ENCODE measurements around the gene KNCN. TPM values are rescaled to one million over a fixed set of nuclear protein-coding genes. Genes with fewer than 3 reads are reported as not detected.

KNCN gene
- total RNA-seq, 1 donor from 2014 or later = not detected

DNA sequence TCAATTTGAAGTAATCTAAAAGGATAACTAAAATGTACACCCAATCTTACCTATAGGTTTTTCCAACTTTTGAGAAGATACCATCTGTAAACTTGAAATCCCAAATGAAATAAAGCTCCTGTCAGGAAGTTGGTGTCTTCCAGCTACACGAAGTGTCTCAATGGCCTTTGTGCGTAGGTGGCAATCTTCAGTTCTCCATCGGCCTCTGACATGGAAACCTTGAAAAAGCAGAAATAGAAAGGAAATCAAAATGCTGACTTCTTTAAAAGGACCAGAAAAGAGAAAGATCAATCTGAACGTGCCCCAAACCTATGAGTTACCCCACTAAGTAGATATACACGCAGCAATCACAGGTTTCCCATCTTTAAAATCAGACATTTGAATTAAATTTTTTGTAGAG, 42.6 kb upstream of the KNCN start:
- Histone ChIP-seq H3K36me3 (ENCODE audit: control insufficient read depth, insufficient read depth, low read length) (no peaks in the 10 kb centered on the region), H3K4me3 (ENCODE audit: low read depth, low read length) (no peak overlapping the region), H3K27me3 (ENCODE audit: control insufficient read depth, insufficient read depth, low read length) (no peaks in the 10 kb centered on the region)
- DNase-seq (ENCODE audit: low read depth) = no peak
- no peak for TF ChIP-seq CTCF (IDR thresholded peaks at IDR 0.05; ENCODE audit: insufficient read depth, low read length, poor library complexity, severe bottlenecking)

DNA sequence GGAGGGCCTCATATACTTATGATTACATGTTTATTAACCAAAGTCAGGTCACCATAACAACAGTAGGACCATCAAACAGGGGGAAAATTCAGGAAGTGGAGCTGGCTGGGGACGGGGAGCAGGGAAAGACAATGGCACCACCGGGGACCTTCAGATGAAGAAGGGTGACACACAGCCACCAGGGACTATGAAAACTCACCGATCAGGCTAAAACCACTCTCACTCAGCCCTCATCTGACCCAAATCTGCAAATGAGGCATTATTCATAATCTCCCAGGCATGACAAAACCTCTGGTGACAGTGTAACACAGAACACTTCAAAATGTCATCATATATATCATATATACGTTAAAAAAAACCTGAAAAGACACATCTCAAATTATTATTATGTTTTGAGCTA, 41.4 kb upstream of the KNCN start:
- no peak for DNase-seq (ENCODE audit: low read depth)
- TF ChIP-seq CTCF (IDR thresholded peaks at IDR 0.05; ENCODE audit: insufficient read depth, low read length, poor library complexity, severe bottlenecking) = no peak
- Histone ChIP-seq H3K36me3 (ENCODE audit: control insufficient read depth, insufficient read depth, low read length) (no peaks in the 10 kb centered on the region), H3K4me3 (ENCODE audit: low read depth, low read length) (no peak overlapping the region), H3K27me3 (ENCODE audit: control insufficient read depth, insufficient read depth, low read length) (no peaks in the 10 kb centered on the region)

DNA sequence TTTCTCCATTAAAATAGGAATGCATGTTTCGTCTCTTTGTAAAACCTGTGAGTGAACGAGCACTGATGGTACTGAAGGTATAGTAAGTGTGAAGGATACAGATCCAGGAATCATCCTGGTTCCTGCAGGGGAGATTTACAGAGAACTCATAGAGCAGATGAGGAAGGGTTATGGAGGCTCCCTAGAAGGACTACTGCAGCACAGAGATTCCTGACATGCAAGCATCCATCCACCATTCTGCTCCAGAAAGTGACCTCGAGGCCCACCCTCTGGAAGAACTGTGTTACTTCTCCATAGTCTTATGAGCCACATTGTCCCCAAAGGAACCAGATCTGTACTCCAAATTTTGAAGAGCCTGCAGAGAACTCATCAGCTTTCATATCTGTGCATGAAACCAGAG, 38.1 kb upstream of the KNCN start:
- H3K4me3 ChIP-seq (ENCODE audit: low read depth, low read length) = no peak overlapping the region
- H3K36me3 ChIP-seq (ENCODE audit: control insufficient read depth, insufficient read depth, low read length) = no peaks in the 10 kb centered on the region
- TF ChIP-seq CTCF (IDR thresholded peaks at IDR 0.05; ENCODE audit: insufficient read depth, low read length, poor library complexity, severe bottlenecking) = no peak
- H3K27me3 ChIP-seq (ENCODE audit: control insufficient read depth, insufficient read depth, low read length) = no peaks in the 10 kb centered on the region
- no peak for DNase-seq (ENCODE audit: low read depth)

GRCh38 chr1:46587069-46587468, 35.6 kb upstream of the KNCN start:
- Histone ChIP-seq H3K27me3 (ENCODE audit: control insufficient read depth, insufficient read depth, low read length) (no peaks in the 10 kb centered on the region), H3K4me3 (ENCODE audit: low read depth, low read length) (no peak overlapping the region), H3K36me3 (ENCODE audit: control insufficient read depth, insufficient read depth, low read length) (no peaks in the 10 kb centered on the region)
- TF ChIP-seq CTCF (IDR thresholded peaks at IDR 0.05; ENCODE audit: insufficient read depth, low read length, poor library complexity, severe bottlenecking) = no peak
- no peak for DNase-seq (ENCODE audit: low read depth)

DNA sequence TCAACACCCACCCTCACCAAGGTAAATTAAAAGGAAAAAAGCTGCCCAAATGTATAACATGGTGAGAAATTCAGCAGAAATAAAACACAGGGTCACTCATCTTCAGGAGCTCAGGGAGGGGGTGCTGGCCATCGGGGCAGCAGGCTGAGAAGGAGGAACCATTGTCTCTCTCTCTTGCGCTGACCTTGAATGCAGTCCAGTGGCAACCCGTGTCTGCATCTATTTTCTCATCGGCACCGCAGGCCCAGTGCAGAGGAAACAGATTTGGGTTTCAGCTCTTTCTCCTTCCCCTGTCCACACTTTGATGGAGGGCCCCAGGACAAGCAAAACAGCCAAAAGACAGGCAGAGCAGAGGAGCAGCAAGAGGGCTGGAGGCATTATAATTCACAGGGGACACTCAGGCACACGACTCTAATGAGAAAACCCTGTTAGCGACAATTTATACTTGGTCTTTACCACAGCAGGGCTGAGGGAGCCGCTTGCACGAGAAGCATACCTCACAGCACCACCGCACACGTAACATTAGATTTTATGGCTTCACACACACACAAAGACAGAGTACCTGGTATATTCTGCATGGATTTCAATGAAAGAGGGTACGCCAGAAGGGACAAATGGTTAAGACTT, 34.0 kb upstream of the KNCN start:
- Histone ChIP-seq H3K4me3 (ENCODE audit: low read depth, low read length) (no peak overlapping the region), H3K27me3 (ENCODE audit: control insufficient read depth, insufficient read depth, low read length) (no peaks in the 10 kb centered on the region), H3K36me3 (ENCODE audit: control insufficient read depth, insufficient read depth, low read length) (no peaks in the 10 kb centered on the region)
- TF ChIP-seq CTCF (IDR thresholded peaks at IDR 0.05; ENCODE audit: insufficient read depth, low read length, poor library complexity, severe bottlenecking) = no peak
- DNase-seq (ENCODE audit: low read depth) = no peak

DNA sequence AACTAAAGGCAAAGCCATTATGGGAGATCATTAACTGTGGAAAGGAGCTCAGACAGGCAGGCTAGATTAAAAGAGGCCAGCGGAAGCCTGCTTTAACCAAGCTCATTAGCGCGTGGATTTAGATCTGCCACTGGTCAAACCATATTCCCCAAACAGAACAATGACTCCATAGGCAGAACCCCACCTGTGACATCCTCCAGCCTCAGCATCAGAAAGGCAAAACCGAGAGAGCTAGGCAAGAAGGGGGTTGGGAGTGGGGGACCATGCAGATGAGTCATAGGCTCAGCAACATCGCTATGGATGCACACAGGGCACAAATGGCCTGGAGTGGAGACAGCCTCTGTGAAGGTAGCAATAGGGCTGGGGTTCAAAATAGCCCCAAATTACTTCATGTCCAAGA, 32.0 kb upstream of the KNCN start:
- Histone ChIP-seq H3K36me3 (ENCODE audit: control insufficient read depth, insufficient read depth, low read length) (no peaks in the 10 kb centered on the region), H3K27me3 (ENCODE audit: control insufficient read depth, insufficient read depth, low read length) (no peaks in the 10 kb centered on the region), H3K4me3 (ENCODE audit: low read depth, low read length) (no peak overlapping the region)
- no peak for DNase-seq (ENCODE audit: low read depth)
- no peak for TF ChIP-seq CTCF (IDR thresholded peaks at IDR 0.05; ENCODE audit: insufficient read depth, low read length, poor library complexity, severe bottlenecking)
